Fibroblast of skin of right quadriceps (primary cell): ENCODE measurements around the gene ADGRE1.

Source experiments
- DNase-seq: peaks from one replicate; pipeline ENCODE4 v3.0.0-alpha.2; 2013

Gene ADGRE1

GRCh38 chr19:6876748-6877147 lies 10.6 kb upstream of the ADGRE1 start:
- DNase-seq, result no peak

- DNase-seq, result no peak
Observed at GRCh38 chr19:6877766-6878165, 9.6 kb upstream of the ADGRE1 start.

GRCh38 chr19:6886277-6886897 lies 992 bp upstream of the ADGRE1 start:
- no peak for DNase-seq

- DNase-seq, result no peak
Observed at GRCh38 chr19:6888967-6889366, 1.6 kb downstream of the ADGRE1 start.

GRCh38 chr19:6890401-6890913 lies 3.1 kb downstream of the ADGRE1 start:
- DNase-seq, result no peak

GRCh38 chr19:6890938-6891337 lies 3.6 kb downstream of the ADGRE1 start:
- no peak for DNase-seq

- DNase-seq, result no peak
Observed at GRCh38 chr19:6891761-6892385, 4.5 kb downstream of the ADGRE1 start.

- DNase-seq, result no peak
Observed at GRCh38 chr19:6894313-6894712, 6.9 kb downstream of the ADGRE1 start.

GRCh38 chr19:6903446-6903845 lies 16.1 kb downstream of the ADGRE1 start:
- no peak for DNase-seq

GRCh38 chr19:6906559-6907060 lies 19.2 kb downstream of the ADGRE1 start:
- DNase-seq, result no peak

GRCh38 chr19:6911523-6911922 lies 24.1 kb downstream of the ADGRE1 start:
- DNase-seq, result no peak

GRCh38 chr19:6914321-6914720 lies 26.9 kb downstream of the ADGRE1 start:
- no peak for DNase-seq

GRCh38 chr19:6916952-6917351 lies 29.6 kb downstream of the ADGRE1 start:
- DNase-seq, result no peak

- DNase-seq, result no peak
Observed at GRCh38 chr19:6925386-6925785, 38.0 kb downstream of the ADGRE1 start.

GRCh38 chr19:6925801-6926751 lies 38.7 kb downstream of the ADGRE1 start:
- DNase-seq, result no peak

- no peak for DNase-seq
Observed at GRCh38 chr19:6930190-6930589, 42.8 kb downstream of the ADGRE1 start.

- no peak for DNase-seq
Observed at GRCh38 chr19:6935069-6935468, 47.7 kb downstream of the ADGRE1 start.

GRCh38 chr19:6935618-6936017 lies 48.2 kb downstream of the ADGRE1 start:
- no peak for DNase-seq

- DNase-seq, result no peak
Observed at GRCh38 chr19:6945733-6946132, 58.4 kb downstream of the ADGRE1 start.

GRCh38 chr19:6947745-6948144 lies 60.4 kb downstream of the ADGRE1 start:
- peak; percentile 51 for DNase-seq

- DNase-seq, result no peak
Observed at GRCh38 chr19:6948884-6949283, 61.5 kb downstream of the ADGRE1 start.

GRCh38 chr19:6952956-6953355 lies 65.6 kb downstream of the ADGRE1 start:
- no peak for DNase-seq

GRCh38 chr19:6955082-6955481 lies 67.7 kb downstream of the ADGRE1 start:
- DNase-seq, result no peak
